ENCODE results near the gene MORN3.
A peak's percentile ranks its signal among the peaks of the same experiment; 100 is the strongest.
"Not testable (repeated sequence)": the region's sequence is repeated elsewhere in the genome, so short reads cannot be mapped to it uniquely, and the experiment has no call there.

The MORN3 gene, protein sequence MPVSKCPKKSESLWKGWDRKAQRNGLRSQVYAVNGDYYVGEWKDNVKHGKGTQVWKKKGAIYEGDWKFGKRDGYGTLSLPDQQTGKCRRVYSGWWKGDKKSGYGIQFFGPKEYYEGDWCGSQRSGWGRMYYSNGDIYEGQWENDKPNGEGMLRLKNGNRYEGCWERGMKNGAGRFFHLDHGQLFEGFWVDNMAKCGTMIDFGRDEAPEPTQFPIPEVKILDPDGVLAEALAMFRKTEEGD

DNA sequence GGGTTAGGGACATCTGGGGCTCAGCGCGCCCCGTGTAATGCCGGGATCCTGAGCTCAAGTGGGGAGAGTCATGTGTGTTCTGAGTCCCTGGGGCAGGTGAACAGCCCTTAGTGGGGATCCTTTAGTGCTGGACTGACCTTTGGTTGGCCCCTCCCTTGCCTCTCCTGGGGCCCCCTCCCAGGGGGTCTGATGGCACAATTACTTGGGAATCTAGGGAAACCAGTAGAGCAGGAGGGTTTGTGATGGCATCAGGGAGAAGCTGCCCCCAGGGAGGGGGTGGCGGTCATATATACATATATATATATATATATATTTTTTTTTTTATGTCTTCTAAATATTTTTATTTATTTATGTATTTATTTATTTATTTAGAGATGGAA, at the start of gene MORN3:
MORN3 (minus strand) TSS at position 134 of the 380 bp plus-strand sequence. CDS start 171 bp downstream, outside the sequence.
- no peak for DNase-seq

DNA sequence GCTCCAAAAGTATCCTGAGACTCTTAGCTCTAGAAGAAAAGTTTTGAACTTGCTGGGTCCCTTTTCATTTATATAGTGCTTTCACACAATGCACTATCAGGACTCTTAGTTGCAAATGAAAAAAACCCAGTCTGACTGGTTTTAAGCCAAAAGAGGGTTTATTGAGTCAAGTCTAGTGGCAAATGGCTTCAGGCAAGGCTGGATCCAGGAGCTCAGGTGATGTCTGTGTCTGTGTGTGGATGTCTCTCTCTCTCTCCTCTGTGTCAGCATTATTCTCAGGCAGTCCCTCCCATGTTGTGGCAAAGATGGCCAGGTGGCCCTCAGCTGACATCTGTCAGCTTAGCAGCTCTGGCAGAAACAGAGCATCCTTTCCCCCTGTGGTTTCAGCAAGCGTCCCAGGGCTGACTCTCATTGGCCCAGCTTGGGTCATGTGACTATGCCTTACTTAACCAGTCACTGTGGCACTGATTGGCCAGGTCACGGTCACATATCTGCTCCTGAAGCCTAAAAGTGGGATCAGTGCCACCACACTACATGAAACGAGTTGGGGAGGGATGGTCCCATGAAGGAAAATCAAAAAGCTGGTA, 49.3 kb upstream of the MORN3 start:
- DNase-seq = no peak

DNA sequence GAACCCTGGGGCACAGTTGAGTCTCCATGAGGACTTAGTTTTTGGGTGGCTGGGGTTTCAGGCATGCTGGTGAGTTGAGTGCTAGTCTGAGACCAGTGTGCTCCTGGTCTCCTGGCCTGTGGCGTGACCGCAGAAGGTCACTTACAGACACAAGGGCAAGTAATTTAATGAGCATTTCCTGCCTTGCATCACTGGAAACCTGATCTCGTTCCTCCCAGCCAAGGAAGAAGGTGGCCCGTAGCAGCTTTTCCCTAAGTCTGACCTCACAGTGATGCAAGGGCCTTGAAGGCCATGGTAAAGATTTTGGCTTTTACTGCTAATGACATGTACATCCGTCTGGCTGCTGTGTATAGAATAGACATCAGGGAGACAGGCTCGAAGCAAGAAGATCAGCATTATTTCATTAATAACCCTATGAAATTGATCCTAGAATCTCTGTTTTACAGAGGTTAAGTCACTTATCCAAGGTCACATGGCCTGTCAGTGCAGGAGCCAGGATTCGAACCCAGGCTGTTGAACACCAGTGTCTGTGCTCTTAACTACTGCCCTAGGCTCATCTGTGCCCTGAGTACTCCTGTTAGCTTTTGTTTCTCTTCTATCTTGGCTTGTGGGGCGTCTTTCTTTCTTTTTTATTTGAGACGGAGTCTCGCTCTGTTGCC, 47.7 kb upstream of the MORN3 start:
- DNase-seq = no peak

DNA sequence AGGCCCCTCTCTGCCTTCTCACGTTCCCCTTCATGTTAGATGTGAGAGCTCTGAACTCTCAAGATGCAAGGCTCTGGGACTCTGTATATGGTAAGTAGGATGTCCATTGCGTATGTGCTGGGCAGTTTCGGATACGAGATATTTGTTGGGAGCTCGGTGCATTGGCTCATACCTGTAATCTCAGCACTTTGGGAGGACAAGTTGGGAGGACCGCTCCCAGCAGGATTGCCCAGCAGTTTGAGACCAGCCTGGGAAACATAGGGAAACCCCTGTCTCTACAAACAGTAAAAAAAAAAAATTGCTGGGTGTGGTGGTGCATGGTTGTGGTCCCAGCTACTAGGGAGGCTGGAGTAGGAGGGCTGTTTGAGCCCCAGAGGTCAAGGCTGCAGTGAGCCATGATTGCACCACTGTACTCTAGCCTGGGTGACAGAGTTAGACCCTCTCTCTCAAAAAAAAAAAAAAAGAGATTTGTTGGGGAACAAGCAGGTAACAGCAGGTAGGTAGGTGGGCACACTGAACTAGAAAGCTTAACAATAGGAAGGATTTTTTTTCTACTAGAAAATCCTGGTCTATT, 46.5 kb upstream of the MORN3 start:
- no peak for DNase-seq

DNA sequence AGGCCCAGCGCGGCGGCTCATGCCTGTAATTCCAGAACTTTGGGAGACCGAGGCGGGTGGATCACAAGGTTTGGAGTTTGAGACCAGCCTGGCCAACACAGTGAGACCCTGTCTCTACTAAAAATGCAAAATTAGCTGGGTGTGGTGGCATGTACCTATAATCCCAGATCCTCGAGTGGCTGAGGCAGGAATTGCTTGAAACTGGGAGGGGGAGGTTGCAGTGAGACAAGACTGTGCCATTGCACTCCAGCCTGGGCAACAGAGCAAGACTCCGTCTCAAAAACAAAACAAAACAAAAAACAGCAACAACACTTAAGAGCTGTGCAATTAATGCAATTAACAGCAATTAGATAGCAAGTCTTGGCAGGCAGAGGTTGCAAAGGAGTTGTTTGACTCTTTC, 45.6 kb upstream of the MORN3 start:
- DNase-seq = not testable (repeated sequence)

DNA sequence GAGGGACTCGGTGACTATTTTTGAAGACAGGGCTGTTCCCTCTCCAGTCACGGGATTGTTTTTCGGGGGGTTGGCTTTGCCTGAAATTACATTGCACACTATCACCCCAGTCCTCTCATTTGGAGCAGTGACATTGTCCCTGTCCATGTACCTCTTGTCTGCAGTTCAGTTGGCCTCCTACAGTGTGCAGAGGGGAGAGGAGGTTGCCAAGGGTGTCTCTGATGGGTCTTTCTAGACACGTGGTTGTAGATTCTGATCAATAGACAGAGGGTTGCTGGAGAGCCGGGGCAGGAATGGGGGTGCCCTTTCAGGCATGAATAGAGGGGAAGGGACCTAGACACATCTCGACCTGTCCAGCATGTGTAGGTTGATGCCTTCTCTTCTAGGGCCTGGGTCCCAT, 44.3 kb upstream of the MORN3 start:
- no peak for DNase-seq

DNA sequence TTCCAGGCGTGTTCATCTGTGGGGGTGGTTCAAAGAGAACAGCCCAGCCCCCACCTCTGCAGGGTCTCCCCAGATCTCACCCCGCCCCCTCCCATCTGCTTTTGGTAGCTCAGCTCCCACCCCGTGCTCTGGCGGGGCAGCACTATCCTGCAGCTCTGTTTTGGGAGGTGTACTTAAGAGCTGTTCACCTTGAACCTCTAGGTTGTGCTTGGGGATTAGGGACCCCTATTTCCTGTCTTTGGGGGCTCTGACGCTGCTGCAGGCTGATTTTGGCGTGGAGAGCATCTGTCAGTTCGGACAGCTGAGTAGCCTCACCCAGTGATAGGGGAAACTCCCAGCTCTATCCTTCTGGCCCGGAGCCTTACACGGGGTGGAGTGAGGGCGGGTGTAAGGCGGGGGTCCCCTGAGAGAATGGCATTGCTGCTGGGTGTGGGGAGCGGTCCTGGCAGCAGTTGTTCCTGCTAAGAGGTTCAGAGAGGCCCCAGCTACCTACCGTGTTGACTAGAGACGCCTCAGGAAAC, 43.9 kb upstream of the MORN3 start:
- no peak for DNase-seq

DNA sequence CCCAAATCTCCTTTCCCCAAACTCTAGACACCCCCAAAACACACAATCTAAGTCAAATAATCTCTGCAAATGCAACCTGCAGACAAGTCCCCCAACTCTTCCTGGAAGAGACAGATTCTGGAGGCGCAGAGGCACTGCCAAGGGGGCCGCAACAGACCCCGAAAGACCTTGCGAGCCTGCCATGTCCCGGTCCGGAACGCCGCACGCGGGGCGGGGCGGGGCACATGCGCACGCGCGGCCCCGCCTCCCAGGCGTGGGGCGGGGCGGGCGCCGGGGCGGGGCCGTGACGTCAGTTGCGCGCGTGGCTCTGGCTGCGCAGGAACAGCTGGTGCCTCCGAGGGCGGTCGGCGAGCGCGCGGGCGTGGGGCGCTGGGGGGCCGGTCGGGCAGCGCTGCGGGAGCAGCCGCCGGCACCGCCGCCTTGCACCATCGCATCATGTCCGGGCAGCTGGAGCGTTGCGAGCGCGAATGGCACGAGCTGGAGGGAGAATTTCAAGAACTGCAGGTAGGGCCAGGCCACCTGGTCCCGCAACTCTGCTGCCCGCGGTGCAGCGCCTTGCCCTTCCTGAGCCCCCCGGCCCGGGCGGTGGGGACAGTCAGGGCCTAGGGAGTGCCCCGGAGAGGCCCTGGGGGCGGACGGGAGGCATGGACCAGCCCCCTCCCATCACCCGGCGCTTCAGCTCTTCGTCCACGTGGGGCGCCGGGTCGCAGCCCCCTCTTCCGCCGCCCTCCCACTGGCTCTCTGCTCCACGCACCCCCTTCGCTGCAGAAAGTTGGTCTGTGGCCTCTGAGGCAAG, 43.2 kb upstream of the MORN3 start, which contains the start of gene TMEM120B:
TMEM120B (plus strand) TSS at position 292 of the 796 bp plus-strand sequence; CDS start at position 436, 144 bp downstream.
- DNase-seq = peak; percentile 61

DNA sequence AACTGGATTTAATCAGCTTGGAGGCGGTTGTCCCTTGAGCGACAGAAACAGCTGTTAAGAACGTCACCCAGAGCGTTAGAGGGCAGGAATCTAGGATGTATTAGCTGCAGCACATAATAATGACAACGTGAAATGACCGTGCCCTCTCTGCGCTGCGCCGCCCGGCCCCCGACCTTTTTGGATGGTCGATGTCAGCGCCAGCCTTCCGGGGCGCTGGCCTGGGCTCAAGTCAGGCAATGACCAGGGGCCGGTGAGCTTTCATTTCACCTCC, 42.7 kb upstream of the MORN3 start:
- no peak for DNase-seq

DNA sequence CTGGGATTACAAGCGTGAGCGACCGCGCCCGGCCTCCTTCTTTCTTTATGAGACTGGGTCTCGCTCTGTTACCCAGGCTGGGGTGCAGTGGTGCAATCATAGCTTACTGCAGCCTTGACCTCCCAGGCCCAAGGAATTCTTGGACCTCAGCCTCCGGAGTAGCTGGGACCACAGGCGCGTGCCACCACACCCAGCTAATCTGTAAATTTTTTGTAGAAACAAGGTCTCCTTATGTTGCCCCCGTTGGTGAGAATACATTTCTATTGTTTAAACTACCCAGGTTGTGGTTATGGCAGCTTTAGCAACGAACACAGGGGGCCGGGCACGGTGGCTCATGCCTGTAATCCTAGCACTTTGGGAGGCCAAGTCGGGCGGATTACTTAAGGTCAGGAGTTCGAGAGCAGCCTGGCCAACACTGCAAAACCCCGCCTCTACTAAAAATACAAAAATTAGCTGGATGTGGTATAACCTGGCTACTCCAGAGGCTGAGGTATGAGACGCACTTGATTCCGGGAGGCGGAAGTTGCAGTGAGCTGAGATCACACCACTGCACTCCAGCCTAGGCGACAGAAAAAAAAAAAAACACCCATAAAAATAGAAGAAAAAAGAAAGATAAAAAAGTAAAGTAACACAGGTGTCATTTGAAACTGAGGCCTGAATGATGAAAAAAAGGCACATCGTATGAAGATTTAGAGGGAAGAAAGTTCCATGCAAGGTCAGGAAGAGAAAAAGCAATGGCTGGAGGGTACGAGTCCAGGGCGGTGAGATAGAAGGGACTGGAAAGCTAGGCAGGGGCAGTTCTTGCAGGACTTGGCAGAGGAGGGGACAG, 42.1 kb upstream of the MORN3 start:
- no peak for DNase-seq

DNA sequence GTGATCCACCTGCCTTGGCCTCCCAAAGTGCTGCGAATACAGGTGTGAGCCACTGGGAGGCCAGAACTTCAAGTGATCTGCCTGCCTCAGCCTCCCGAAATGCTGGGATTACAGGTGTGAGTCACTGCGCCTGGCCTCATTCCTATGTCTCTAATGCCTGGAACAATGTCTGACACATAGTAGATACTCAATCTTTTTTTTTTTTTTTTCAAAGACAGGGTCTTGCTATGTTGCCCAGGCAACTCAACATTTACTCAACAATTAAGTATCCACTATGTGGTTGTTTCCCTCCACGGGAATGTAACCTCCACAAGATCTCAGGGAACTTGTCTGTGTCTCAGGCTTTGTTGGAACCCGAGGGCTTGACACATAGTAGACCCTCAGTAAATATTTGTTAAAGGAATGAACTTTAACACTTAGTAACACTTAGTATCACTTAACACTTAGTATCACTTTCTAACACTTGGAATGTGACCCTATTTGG, 40.1 kb upstream of the MORN3 start:
- DNase-seq = no peak

DNA sequence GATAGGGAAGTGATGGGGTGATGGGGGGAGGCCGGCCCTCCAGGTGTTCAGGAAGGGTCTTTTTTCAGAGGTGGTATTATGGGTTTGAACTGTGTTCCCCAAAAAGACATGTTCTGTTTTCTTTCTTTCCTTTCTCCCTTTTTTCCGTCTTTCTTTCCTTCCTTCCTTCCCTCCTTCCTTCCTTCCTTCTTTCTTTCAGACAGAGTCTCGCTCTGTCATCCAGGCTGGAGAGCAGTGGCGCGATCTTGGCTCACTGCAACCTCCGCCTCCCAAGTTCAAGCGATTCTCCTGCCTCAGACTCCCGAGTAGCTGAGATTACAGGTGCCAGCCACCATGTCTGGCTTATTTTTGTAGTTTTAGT, 39.6 kb upstream of the MORN3 start:
- DNase-seq = not testable (repeated sequence)

DNA sequence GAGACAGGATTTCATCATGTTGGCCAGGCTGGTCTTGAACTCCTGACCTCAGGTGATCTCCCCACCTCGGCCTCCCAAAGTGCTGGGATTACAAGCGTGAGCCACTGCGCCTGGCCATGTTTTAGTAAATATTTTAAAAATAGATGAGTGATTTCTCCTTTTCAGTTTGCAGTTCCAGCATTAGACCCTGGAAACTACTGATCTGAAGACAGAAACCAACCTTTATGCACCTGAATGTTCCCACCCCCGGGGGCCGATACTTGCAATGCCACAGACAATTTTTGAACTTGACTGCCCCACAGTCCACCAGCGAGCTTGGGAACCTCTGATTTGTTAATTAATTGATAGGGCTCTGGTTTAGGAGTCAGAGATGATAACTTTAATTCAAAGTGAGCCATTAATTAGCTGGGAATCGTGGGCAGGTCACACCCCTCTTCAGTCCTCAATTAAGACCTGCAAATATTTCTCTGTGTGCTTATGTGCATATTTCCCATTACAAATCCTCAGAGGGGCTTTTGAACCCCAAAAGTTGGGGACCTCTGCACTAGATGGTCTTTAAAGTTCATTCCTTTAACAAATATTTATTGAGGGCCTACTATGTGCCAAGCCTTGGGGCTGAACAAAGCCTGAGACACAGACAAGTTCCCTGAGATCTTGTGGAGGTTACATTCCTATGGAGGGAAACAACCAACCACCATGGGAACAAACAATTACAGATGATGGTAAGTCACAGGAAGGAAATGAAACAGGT, 39.0 kb upstream of the MORN3 start:
- DNase-seq = no peak

DNA sequence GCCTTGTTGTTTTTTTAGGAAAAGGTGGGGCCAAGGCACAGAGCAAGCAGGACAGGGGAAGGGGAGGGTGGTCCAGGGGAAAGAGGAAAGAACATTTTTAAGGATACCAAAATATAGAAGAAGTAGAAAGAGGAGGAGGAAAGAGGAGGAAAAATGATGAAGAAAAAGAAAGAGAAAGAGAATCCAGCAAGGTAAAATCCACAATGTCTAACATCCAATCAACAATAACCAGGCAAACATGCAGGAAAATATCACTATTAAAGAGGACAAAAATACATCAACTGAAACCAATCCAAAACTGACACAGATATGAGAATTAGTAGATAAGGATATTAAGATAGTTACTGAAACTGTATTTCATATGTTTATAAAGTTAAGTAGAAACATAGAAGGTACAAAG, 36.1 kb upstream of the MORN3 start:
- DNase-seq = no peak

DNA sequence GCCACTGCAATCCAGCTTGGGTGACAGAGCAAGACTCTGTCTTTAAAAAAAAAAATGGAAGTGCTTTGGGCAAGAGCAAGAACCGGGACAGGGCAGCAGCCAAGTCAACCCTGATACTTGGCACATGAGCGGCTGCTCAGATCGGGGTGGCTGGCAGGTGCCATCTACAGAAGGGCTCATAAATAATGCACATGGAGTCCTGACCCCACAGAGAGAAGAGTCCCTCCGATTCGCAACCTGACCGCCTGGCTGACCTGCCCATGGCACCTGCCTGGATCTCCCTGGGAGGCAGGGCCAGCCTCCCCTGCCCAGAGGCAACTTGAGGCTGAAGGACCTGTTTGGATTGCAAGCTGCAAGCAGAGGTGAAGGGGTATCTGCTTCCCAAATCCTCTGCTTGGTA, 33.5 kb upstream of the MORN3 start:
- no peak for DNase-seq

DNA sequence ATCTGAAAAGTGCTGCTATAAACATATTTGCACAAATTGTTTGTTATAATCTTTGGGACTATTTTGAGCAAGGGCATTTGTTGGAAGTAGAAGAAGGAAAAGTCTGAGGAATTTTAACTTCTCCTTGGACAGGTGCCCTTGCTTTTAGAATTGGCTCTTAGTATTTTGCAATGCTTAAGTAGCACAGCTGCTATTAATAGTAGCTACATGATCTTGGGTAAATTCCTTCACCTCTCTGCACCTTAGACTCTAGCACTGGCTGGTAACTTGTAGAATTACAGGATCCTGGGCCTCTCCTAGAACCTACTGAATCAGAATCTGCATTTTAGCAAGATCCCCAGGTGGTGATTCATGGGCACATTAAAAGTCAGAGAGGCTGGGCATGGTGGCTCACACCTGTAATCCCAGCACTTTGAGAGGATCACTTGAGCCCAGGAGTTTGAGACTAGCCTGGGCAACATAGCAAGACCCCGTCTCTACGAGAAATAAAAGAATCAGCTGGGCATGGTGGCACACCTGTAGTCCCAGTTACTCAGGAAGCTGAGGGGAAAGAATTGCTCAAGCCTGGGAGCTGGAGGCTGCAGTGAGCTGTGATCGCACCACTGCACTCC, 32.3 kb upstream of the MORN3 start:
- no peak for DNase-seq

DNA sequence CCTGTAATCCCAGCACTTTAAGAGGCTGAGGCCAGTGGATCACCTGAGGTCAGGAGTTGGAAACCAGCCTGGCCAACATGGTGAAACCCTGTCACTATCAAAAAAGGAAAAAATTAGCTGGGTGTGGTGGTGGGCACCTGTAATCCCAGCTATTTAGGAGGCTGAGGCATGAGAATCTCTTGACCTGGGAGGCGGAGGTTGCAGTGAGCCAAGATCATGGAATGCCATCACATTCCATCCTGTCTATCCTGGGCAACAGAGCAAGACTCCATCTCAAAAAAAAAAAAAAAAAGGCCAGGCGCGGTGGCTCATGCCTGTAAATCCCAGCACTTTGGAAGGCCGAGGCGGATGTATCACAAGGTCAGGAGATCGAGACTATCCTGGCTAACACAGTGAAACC, 28.4 kb upstream of the MORN3 start:
- DNase-seq = not testable (repeated sequence)

DNA sequence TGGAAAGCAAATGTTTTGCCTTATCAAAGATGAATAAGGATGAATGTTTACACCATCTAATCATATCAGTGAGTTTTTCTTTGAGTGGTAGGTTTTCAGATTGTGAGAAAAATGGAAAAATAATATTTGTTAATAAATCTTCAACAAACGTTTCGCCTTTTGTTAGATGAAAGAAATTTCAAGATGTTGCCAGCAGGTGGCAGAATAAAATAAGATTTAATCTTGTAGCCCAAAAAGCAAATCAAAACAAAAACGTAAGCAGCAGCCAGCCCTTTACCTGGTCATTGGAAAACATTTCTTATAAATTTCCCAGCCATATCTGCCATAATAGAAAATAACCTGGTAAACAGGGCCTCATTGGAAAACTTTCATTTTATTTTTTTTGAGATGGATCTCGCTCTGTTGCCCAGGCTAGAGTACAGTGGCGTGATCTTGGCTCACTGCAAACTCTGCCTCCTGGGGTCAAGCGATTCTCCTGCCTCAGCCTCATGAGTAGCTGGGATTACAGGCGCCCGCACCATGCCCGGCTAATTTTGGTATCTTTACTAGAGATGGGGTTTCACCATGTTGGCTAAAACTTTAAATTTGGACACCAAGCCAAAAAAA, 27.7 kb upstream of the MORN3 start:
- no peak for DNase-seq

DNA sequence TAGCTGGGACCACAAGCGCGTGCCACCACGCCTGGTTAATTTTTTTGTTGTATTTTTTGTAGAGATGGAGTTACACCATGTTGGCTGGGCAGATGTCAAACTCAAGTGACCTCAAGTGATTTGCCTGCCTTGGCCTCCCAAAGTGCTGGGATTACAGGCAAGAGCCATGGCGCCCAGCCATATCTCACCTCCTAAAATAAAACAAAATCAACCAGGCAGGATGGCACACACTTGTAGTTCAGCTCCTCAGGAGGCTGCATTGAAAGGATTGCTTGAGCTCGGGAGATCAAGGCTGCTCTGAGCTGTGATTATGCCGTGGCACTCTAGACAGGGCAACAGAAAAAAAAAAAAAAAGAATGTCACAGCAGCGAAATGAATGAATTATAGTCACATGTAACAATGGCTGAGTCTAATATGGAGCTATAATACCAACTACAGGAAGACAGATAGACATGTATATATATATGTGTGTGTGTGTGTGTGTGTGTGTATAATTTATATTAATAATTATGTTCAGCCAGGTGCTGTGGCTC, 23.8 kb upstream of the MORN3 start:
- no peak for DNase-seq

DNA sequence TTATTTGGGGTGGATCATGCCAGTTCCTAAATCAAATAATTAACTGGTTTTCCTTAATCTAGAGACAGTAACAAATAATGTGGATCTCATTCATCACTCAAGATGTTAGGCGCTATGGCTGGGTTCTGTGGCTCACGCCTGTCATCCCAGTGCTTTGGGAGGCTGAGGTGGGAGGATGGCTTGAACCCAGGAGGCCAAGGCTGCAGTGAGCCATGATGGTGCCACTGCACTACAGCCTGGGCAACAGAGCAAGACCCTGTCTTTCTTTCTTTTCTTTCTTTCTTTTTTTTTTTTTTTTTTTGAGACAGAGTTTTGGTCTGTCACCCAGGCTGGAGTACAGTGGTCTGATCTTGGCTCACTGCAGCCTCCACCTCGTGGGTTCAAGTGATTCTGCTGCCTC, 23.3 kb upstream of the MORN3 start:
- not testable (repeated sequence) for DNase-seq

Measured in NK-92 treated with Interleukin-12 subunit alpha and Interleukin-12 subunit beta, amount 100 ng/mL, for 24 hours (cell line).